Brain pericyte (primary cell): Measurements from ENCODE around the gene CTNNA2.
"Not testable (repeated sequence)": the region's sequence is repeated elsewhere in the genome, so short reads cannot be mapped to it uniquely, and the experiment has no call there.

Experiments used
- DNase-seq: peaks from one replicate; pipeline ENCODE4 v3.0.0-alpha.2; 2012; ENCODE audit warnings: low read depth, low spot score

Gene CTNNA2

GRCh38 chr2:80139001-80139400 lies 626.1 kb downstream of the CTNNA2 start:
- no peak for DNase-seq

- no peak for DNase-seq
Observed at GRCh38 chr2:80141007-80141726, 628.3 kb downstream of the CTNNA2 start.

- no peak for DNase-seq
Observed at GRCh38 chr2:80145499-80145898, 632.6 kb downstream of the CTNNA2 start.

- DNase-seq = not testable (repeated sequence)
Observed at GRCh38 chr2:80146757-80147156, 633.9 kb downstream of the CTNNA2 start.

- no peak for DNase-seq
Observed at GRCh38 chr2:80147690-80148089, 634.8 kb downstream of the CTNNA2 start.

GRCh38 chr2:80148906-80149305 lies 636.1 kb downstream of the CTNNA2 start:
- DNase-seq = no peak

GRCh38 chr2:80149991-80150390 lies 637.1 kb downstream of the CTNNA2 start:
- no peak for DNase-seq

- DNase-seq = no peak
Observed at GRCh38 chr2:80151248-80151647, 638.4 kb downstream of the CTNNA2 start.

GRCh38 chr2:80151651-80152050 lies 638.8 kb downstream of the CTNNA2 start:
- DNase-seq = no peak

- no peak for DNase-seq
Observed at GRCh38 chr2:80153151-80153550, 640.3 kb downstream of the CTNNA2 start.

- no peak for DNase-seq
Observed at GRCh38 chr2:80153768-80154167, 640.9 kb downstream of the CTNNA2 start.

GRCh38 chr2:80154231-80154915 lies 641.5 kb downstream of the CTNNA2 start:
- DNase-seq = no peak

- DNase-seq = no peak
Observed at GRCh38 chr2:80164375-80164774, 651.5 kb downstream of the CTNNA2 start.

- DNase-seq = no peak
Observed at GRCh38 chr2:80166483-80167171, 653.8 kb downstream of the CTNNA2 start.

- DNase-seq = no peak
Observed at GRCh38 chr2:80167284-80167808, 654.5 kb downstream of the CTNNA2 start.

- DNase-seq = no peak
Observed at GRCh38 chr2:80168037-80168436, 655.2 kb downstream of the CTNNA2 start.

- DNase-seq = no peak
Observed at GRCh38 chr2:80168801-80169200, 656.0 kb downstream of the CTNNA2 start.

- no peak for DNase-seq
Observed at GRCh38 chr2:80169811-80170594, 657.2 kb downstream of the CTNNA2 start.

- no peak for DNase-seq
Observed at GRCh38 chr2:80185091-80185490, 672.2 kb downstream of the CTNNA2 start.

GRCh38 chr2:80186262-80186661 lies 673.4 kb downstream of the CTNNA2 start:
- DNase-seq = no peak

GRCh38 chr2:80187156-80187555 lies 674.3 kb downstream of the CTNNA2 start:
- DNase-seq = no peak

GRCh38 chr2:80190166-80190565 lies 677.3 kb downstream of the CTNNA2 start:
- no peak for DNase-seq
